ENCODE measurements around the gene RAMACL.

- TF ChIP-seq CTCF (IDR thresholded peaks at IDR 0.05; ENCODE audit: low read length) (no peak), EZH2 (IDR thresholded peaks at IDR 0.05; ENCODE audit: borderline replicate concordance, low read length) (no peak)
Observed at GRCh38 chr6:166583230-166583965, 3.1 kb downstream of the RAMACL start.

Measured in OCI-LY1 (cell line).